SK-N-MC (cell line): Measurements from ENCODE around the gene HAND2.

Experiments
- EZH2 ChIP-seq: fragments of 200-600 bp; sonication (generic); IDR thresholded peaks from one replicate; pipeline ENCODE4 v1.6.1; 2017; ENCODE audit warnings: antibody characterized with exemption
- FOXP2 ChIP-seq: optimal IDR thresholded peaks from 2 replicates; pipeline ENCODE3; 2011; ENCODE audit warnings: mild to moderate bottlenecking, moderate library complexity; ENCODE audit not compliant: insufficient read depth; ENCODE audit errors: extremely low read length, control extremely low read depth
- POLR2AphosphoS5 ChIP-seq: IDR thresholded peaks from 2 replicates; pipeline ENCODE4 v1.6.1; 2012; ENCODE audit warnings: mild to moderate bottlenecking, low read depth, low read length, borderline replicate concordance

- TF ChIP-seq POLR2AphosphoS5 = no peak
- TF ChIP-seq EZH2 = no peak
- no peak for TF ChIP-seq FOXP2
Observed at GRCh38 chr4:173490256-173490655, 39.8 kb downstream of the HAND2 start.
